Glutamatergic neuron (in vitro differentiated cells): Measurements from ENCODE around the gene QRFP. TPM values are rescaled to one million over a fixed set of nuclear protein-coding genes. Genes with fewer than 3 reads are reported as not detected.
A peak's percentile ranks its signal among the peaks of the same experiment; 100 is the strongest.

Experiments
- DNase-seq: peaks from one replicate; pipeline ENCODE4 v3.0.0; 2022
- H3K27ac Mint-ChIP-seq: one replicate; pipeline ENCODE4 v1.8.0; 2020; ENCODE audit warnings: mild to moderate bottlenecking, mixed read lengths, inconsistent platforms; ENCODE audit not compliant: unreplicated experiment
- H3K27me3 Mint-ChIP-seq: one replicate; pipeline ENCODE4 v1.8.0; 2020; ENCODE audit warnings: mild to moderate bottlenecking, moderate library complexity, mixed read lengths, inconsistent platforms; ENCODE audit not compliant: unreplicated experiment
- H3K36me3 Mint-ChIP-seq: one replicate; pipeline ENCODE4 v1.8.0; 2020; ENCODE audit warnings: mild to moderate bottlenecking, mixed read lengths, inconsistent platforms; ENCODE audit not compliant: unreplicated experiment
- H3K4me1 Mint-ChIP-seq: one replicate; pipeline ENCODE4 v1.8.0; 2020; ENCODE audit warnings: mild to moderate bottlenecking, low read depth, mixed read lengths, inconsistent platforms; ENCODE audit not compliant: unreplicated experiment
- H3K4me3 Mint-ChIP-seq: one replicate; pipeline ENCODE4 v1.8.0; 2020; ENCODE audit warnings: mild to moderate bottlenecking, mixed read lengths, inconsistent platforms; ENCODE audit not compliant: unreplicated experiment
- H3K9me3 Mint-ChIP-seq: one replicate; pipeline ENCODE4 v1.8.0; 2020; ENCODE audit warnings: mild to moderate bottlenecking, moderate library complexity, mixed read lengths, inconsistent platforms; ENCODE audit not compliant: unreplicated experiment
- CTCF ChIP-seq: fragments of 200-600 bp; sonication (generic); IDR thresholded peaks from one replicate; pipeline ENCODE4 v1.5.0; 2021; ENCODE audit not compliant: partially characterized antibody, unreplicated experiment
- total RNA-seq: library from RNA; stranded (reverse); fragmentation: NEBNext Ultra II Directional; extraction: Animal tissue kit (Norgen Biotek cat#: 25700); gene quantifications from one replicate; pipeline ENCODE4 v1.2.1, GENCODE V29; 2021; ENCODE audit not compliant: unreplicated experiment

The QRFP gene
- total RNA-seq, 1 donor from 2014 or later: not detected

- Mint-ChIP-seq H3K4me3 (no peak overlapping the region), H3K4me1 (peaks cover 4% of the 10 kb centered on the region), H3K27me3 (peaks cover 5% of the 10 kb centered on the region), H3K36me3 (no peaks in the 10 kb centered on the region), H3K9me3 (peaks cover 4% of the 10 kb centered on the region), H3K27ac (no peak overlapping the region)
- no peak for TF ChIP-seq CTCF
- no peak for DNase-seq
Measured at GRCh38 chr9:130897105-130897751, 616 bp upstream of the QRFP start.

GRCh38 chr9:130895481-130896232, 955 bp downstream of the QRFP start:
- Mint-ChIP-seq H3K4me1 (peaks cover 17% of the 10 kb centered on the region), H3K9me3 (peaks cover 8% of the 10 kb centered on the region), H3K27me3 (peaks cover 7% of the 10 kb centered on the region), H3K36me3 (no peaks in the 10 kb centered on the region), H3K27ac (no peak overlapping the region), H3K4me3 (no peak overlapping the region)
- no peak for TF ChIP-seq CTCF
- peak; percentile 23 for DNase-seq

GRCh38 chr9:130895038-130895437, 1.6 kb downstream of the QRFP start:
- TF ChIP-seq CTCF: no peak
- Mint-ChIP-seq H3K4me1 (peaks cover 18% of the 10 kb centered on the region), H3K27me3 (peaks cover 7% of the 10 kb centered on the region), H3K27ac (no peak overlapping the region), H3K36me3 (no peaks in the 10 kb centered on the region), H3K4me3 (no peak overlapping the region), H3K9me3 (peaks cover 8% of the 10 kb centered on the region)
- DNase-seq: no peak

GRCh38 chr9:130894546-130894945, 2.1 kb downstream of the QRFP start:
- no peak for TF ChIP-seq CTCF
- no peak for DNase-seq
- peaks cover 7% of the 10 kb centered on the region for H3K27me3 Mint-ChIP-seq
- H3K36me3 Mint-ChIP-seq: no peaks in the 10 kb centered on the region
- H3K4me1 Mint-ChIP-seq: peaks cover 21% of the 10 kb centered on the region
- H3K27ac Mint-ChIP-seq: no peak overlapping the region
- H3K9me3 Mint-ChIP-seq: peaks cover 8% of the 10 kb centered on the region
- no peak overlapping the region for H3K4me3 Mint-ChIP-seq

GRCh38 chr9:130893341-130894101, 3.1 kb downstream of the QRFP start:
- Mint-ChIP-seq H3K36me3 (no peaks in the 10 kb centered on the region), H3K27ac (no peak overlapping the region), H3K9me3 (peaks cover 8% of the 10 kb centered on the region), H3K4me3 (no peak overlapping the region), H3K27me3 (peaks cover 7% of the 10 kb centered on the region), H3K4me1 (peaks cover 21% of the 10 kb centered on the region)
- TF ChIP-seq CTCF: no peak
- DNase-seq: no peak
